Nephron (organoid): ENCODE results near the gene ENDOV.

Source experiments
- H3K27ac Mint-ChIP-seq, 3 experiments: 2 replicates each; pipeline ENCODE4 v1.8.0; 2020; ENCODE audit warnings: mixed read lengths in 3 of 3, mild to moderate bottlenecking in 2 of 3, moderate library complexity in 1 of 3
- H3K27me3 Mint-ChIP-seq: 2 replicates; pipeline ENCODE4 v1.8.0; 2021; ENCODE audit warnings: low read depth, mild to moderate bottlenecking, moderate library complexity, mixed read lengths
- H3K36me3 Mint-ChIP-seq: 2 replicates; pipeline ENCODE4 v1.8.0; 2020; ENCODE audit warnings: low read depth, mixed read lengths
- H3K4me1 Mint-ChIP-seq: 2 replicates; pipeline ENCODE4 v1.8.0; 2020; ENCODE audit warnings: mixed read lengths
- H3K4me3 Mint-ChIP-seq, 3 experiments: 2 replicates each; pipeline ENCODE4 v1.8.0; 2020; ENCODE audit warnings: mild to moderate bottlenecking in 3 of 3, mixed read lengths in 3 of 3, moderate library complexity in 2 of 3
- H3K9me3 Mint-ChIP-seq: 2 replicates; pipeline ENCODE4 v1.8.0; 2020; ENCODE audit warnings: mixed read lengths
- TF ChIP-seq, protein P1 (sequence below), 3 experiments: fragments of 200-600 bp; sonication (generic); IDR thresholded peaks; one replicate each; pipeline ENCODE4 v1.5.0; 2021; ENCODE audit warnings: antibody characterized with exemption in 3 of 3; ENCODE audit not compliant: unreplicated experiment in 3 of 3

Gene ENDOV

DNA sequence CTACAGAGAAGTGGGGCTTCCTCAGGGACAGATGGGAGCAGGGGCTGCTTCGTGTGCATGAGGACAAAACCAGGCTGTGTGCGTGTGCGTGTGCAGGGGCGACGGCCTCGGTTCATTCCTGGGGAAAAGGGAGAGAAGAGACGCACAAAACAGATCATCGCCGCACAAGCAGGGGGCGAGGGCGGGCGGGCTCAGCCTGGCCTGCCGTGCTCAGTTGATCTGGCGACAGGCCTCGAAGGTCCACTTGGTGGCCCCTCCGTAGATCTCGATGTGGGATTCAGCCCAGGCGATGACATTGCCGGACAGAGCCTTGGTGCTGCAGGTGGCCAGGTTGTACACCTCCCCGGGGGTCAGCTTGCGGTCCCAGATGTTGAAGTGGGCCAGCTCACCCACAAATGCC is 55.6 kb downstream of the ENDOV start:
- Mint-ChIP-seq H3K4me3 (no peak overlapping the region), H3K9me3 (no peaks in the 10 kb centered on the region), H3K27ac (no peak overlapping the region), H3K27me3 (peaks cover 96% of the 10 kb centered on the region), H3K36me3 (no peaks in the 10 kb centered on the region), H3K4me1 (peaks cover 6% of the 10 kb centered on the region)
- TF ChIP-seq, protein P1, sequence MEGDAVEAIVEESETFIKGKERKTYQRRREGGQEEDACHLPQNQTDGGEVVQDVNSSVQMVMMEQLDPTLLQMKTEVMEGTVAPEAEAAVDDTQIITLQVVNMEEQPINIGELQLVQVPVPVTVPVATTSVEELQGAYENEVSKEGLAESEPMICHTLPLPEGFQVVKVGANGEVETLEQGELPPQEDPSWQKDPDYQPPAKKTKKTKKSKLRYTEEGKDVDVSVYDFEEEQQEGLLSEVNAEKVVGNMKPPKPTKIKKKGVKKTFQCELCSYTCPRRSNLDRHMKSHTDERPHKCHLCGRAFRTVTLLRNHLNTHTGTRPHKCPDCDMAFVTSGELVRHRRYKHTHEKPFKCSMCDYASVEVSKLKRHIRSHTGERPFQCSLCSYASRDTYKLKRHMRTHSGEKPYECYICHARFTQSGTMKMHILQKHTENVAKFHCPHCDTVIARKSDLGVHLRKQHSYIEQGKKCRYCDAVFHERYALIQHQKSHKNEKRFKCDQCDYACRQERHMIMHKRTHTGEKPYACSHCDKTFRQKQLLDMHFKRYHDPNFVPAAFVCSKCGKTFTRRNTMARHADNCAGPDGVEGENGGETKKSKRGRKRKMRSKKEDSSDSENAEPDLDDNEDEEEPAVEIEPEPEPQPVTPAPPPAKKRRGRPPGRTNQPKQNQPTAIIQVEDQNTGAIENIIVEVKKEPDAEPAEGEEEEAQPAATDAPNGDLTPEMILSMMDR (IDR thresholded peaks at IDR 0.05; ENCODE audit: unreplicated experiment in 3 of 3): no peak

DNA sequence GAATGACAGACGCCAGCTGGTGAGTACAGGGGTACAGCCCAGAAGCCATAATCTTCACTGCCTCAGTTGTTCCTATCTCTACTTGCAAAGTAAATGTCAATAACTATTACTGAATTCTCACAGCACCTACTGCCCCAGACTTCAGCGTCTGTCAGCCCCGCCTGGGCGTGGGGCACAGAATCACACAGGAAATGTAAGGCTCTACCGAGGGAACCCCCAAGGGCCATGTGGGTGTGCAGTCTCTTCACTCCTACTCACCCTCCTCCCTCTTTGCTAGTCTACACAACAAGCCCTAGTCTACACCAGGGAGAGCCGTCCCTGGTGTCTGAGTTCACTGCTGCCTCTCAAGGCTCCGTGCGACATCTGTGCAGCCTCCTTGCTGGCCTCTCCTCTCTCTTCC is 57.0 kb downstream of the ENDOV start:
- no peak overlapping the region for H3K4me3 Mint-ChIP-seq
- no peaks in the 10 kb centered on the region for H3K36me3 Mint-ChIP-seq
- no peaks in the 10 kb centered on the region for H3K9me3 Mint-ChIP-seq
- peaks cover 91% of the 10 kb centered on the region for H3K27me3 Mint-ChIP-seq
- no peak overlapping the region for H3K27ac Mint-ChIP-seq
- H3K4me1 Mint-ChIP-seq: peaks cover 6% of the 10 kb centered on the region
- TF ChIP-seq, protein P1 (IDR thresholded peaks at IDR 0.05; ENCODE audit: unreplicated experiment in 3 of 3): no peak

DNA sequence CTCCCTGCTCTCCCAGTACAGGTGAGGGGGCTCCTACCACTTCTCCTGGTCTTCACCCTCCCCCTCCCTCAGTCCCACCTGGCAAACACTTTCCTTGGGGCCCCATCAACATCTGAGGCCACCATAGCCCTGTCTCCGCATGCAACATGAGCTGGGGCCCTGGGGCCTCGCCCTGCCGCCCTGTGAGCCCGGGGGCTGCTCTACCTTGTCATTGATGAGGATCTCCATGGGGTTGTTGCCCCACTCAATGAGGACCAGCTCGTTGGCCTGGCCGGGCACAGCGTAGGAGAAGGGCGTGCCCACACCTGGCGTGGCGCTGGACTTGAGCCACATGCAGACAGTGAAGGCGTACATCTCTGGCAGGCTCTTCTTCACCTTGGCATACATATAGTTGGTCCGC is 58.0 kb downstream of the ENDOV start:
- no peak overlapping the region for H3K27ac Mint-ChIP-seq
- no peaks in the 10 kb centered on the region for H3K36me3 Mint-ChIP-seq
- peaks cover 81% of the 10 kb centered on the region for H3K27me3 Mint-ChIP-seq
- TF ChIP-seq, protein P1 (IDR thresholded peaks at IDR 0.05; ENCODE audit: unreplicated experiment in 3 of 3): no peak
- H3K9me3 Mint-ChIP-seq: no peaks in the 10 kb centered on the region
- H3K4me1 Mint-ChIP-seq: peaks cover 6% of the 10 kb centered on the region
- H3K4me3 Mint-ChIP-seq: no peak overlapping the region

DNA sequence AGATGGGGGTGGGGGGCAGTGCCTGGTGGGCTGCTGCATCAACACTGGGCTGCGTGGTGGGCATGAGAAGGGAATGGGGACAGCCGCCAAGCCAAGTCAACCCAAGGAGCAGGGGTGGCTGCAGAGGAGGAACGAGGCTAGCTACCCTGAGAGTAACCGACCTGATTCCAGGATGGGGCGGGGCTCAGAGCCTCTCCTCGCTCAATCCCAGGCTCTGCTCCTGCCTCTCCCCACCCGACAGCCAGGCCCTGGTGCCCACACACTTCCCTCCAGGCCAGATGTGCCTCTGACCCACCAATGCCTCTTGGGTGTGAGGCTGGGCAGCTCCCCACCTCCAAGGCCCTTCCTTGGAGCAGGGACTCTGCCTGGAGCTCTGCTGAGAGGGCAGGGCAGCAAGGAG is 58.7 kb downstream of the ENDOV start:
- TF ChIP-seq, protein P1 (IDR thresholded peaks at IDR 0.05; ENCODE audit: unreplicated experiment in 3 of 3): no peak
- H3K27me3 Mint-ChIP-seq: peaks cover 78% of the 10 kb centered on the region
- H3K36me3 Mint-ChIP-seq: no peaks in the 10 kb centered on the region
- H3K4me3 Mint-ChIP-seq: no peak overlapping the region
- H3K4me1 Mint-ChIP-seq: peaks cover 6% of the 10 kb centered on the region
- no peaks in the 10 kb centered on the region for H3K9me3 Mint-ChIP-seq
- no peak overlapping the region for H3K27ac Mint-ChIP-seq

DNA sequence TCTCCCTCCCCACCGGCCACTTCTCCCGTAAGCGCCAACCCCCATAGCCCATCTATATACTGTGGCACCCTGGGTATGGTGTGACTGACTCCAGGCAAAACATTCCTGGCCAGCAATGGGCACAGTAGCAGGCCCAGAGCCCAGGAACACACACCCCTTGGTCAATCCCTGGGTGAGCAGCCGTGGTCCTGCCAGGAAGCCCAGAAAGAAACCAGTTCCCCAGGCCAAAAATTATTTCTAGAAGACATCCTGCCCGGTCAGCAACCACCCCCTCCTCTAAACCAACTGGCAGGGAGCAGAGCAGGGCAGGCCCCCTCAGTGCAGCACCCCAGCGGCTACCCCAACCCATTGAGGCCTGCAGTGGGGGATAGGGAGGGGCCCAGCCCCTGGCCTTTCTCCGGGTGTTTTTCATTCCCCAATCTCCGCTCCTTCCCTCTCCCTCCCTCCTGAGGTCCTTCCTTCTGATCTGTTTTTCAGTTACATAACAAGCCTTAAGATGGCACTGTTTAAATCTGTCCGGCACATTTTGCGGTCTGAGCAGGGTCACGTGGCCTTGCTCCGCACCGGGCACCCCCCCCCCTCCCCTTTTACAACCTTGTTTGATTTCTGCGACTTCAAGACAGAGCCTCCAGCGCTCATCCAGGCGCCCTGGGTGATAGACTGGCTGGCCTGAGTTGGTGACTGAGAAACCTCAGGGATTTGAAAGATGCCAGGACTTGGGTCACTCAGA is 59.4 kb downstream of the ENDOV start:
- TF ChIP-seq, protein P1 (IDR thresholded peaks at IDR 0.05; ENCODE audit: unreplicated experiment in 3 of 3): peak; percentile 4 to 44 (median 35)
- peaks cover 10% of the 10 kb centered on the region for H3K4me1 Mint-ChIP-seq
- no peaks in the 10 kb centered on the region for H3K36me3 Mint-ChIP-seq
- peaks cover 78% of the 10 kb centered on the region for H3K27me3 Mint-ChIP-seq
- no peak overlapping the region for H3K27ac Mint-ChIP-seq
- H3K4me3 Mint-ChIP-seq: peak overlapping the region; percentile 30 to 74 (median 73)
- no peaks in the 10 kb centered on the region for H3K9me3 Mint-ChIP-seq
